Endothelial cell (in vitro differentiated cells): Measurements from ENCODE around the gene MAGEB17. TPM values are rescaled to one million over a fixed set of nuclear protein-coding genes. Genes with fewer than 3 reads are reported as not detected.
"Not testable (repeated sequence)": the region's sequence is repeated elsewhere in the genome, so short reads cannot be mapped to it uniquely, and the experiment has no call there.

Experiments
- DNase-seq: peaks from one replicate; pipeline ENCODE4 v3.0.0; 2021; ENCODE audit warnings: low spot score
- H3K27ac Mint-ChIP-seq: one replicate; pipeline ENCODE4 v1.8.0; 2021; ENCODE audit warnings: mixed read lengths, inconsistent platforms; ENCODE audit not compliant: unreplicated experiment
- H3K27me3 Mint-ChIP-seq: one replicate; pipeline ENCODE4 v1.8.0; 2021; ENCODE audit warnings: mild to moderate bottlenecking, moderate library complexity, mixed read lengths, inconsistent platforms; ENCODE audit not compliant: unreplicated experiment
- H3K36me3 Mint-ChIP-seq: one replicate; pipeline ENCODE4 v1.8.0; 2021; ENCODE audit warnings: mild to moderate bottlenecking, low read depth, mixed read lengths, inconsistent platforms; ENCODE audit not compliant: unreplicated experiment
- H3K4me1 Mint-ChIP-seq: one replicate; pipeline ENCODE4 v1.8.0; 2021; ENCODE audit warnings: mild to moderate bottlenecking, mixed read lengths, inconsistent platforms; ENCODE audit not compliant: unreplicated experiment
- H3K4me3 Mint-ChIP-seq: one replicate; pipeline ENCODE4 v1.8.0; 2021; ENCODE audit warnings: mild to moderate bottlenecking, mixed read lengths, inconsistent platforms; ENCODE audit not compliant: unreplicated experiment
- H3K9me3 Mint-ChIP-seq: one replicate; pipeline ENCODE4 v1.8.0; 2021; ENCODE audit warnings: mixed read lengths, inconsistent platforms; ENCODE audit not compliant: unreplicated experiment
- CTCF ChIP-seq: fragments of 200-600 bp; sonication (generic); IDR thresholded peaks from one replicate; pipeline ENCODE4 v1.5.0; 2021; ENCODE audit warnings: antibody characterized with exemption; ENCODE audit not compliant: unreplicated experiment
- total RNA-seq: library from RNA; stranded (reverse); fragmentation: NEBNext Ultra II Directional; extraction: Animal tissue kit (Norgen Biotek cat#: 25700); gene quantifications from one replicate; pipeline ENCODE4 v1.2.1, GENCODE V29; 2021; ENCODE audit not compliant: unreplicated experiment

The MAGEB17 gene
- total RNA-seq, 1 donor from 2014 or later = not detected

- no peaks in the 10 kb centered on the region for H3K27me3 Mint-ChIP-seq
- H3K9me3 Mint-ChIP-seq = no peaks in the 10 kb centered on the region
- no peaks in the 10 kb centered on the region for H3K36me3 Mint-ChIP-seq
- H3K4me1 Mint-ChIP-seq = no peaks in the 10 kb centered on the region
- TF ChIP-seq CTCF = no peak
- no peak overlapping the region for H3K27ac Mint-ChIP-seq
- no peak for DNase-seq
- H3K4me3 Mint-ChIP-seq = no peak overlapping the region
These were observed 11.6 kb upstream of the MAGEB17 start for GRCh38 chrX:16155581-16156096.

GRCh38 chrX:16156692-16157331 lies 10.5 kb upstream of the MAGEB17 start:
- no peaks in the 10 kb centered on the region for H3K27me3 Mint-ChIP-seq
- DNase-seq = no peak
- H3K27ac Mint-ChIP-seq = no peak overlapping the region
- no peaks in the 10 kb centered on the region for H3K36me3 Mint-ChIP-seq
- no peaks in the 10 kb centered on the region for H3K9me3 Mint-ChIP-seq
- no peak overlapping the region for H3K4me3 Mint-ChIP-seq
- H3K4me1 Mint-ChIP-seq = no peaks in the 10 kb centered on the region
- no peak for TF ChIP-seq CTCF

- no peaks in the 10 kb centered on the region for H3K36me3 Mint-ChIP-seq
- H3K27ac Mint-ChIP-seq = no peak overlapping the region
- no peaks in the 10 kb centered on the region for H3K27me3 Mint-ChIP-seq
- H3K4me1 Mint-ChIP-seq = peaks cover 3% of the 10 kb centered on the region
- H3K4me3 Mint-ChIP-seq = no peak overlapping the region
- no peaks in the 10 kb centered on the region for H3K9me3 Mint-ChIP-seq
- no peak for DNase-seq
- no peak for TF ChIP-seq CTCF
These were observed 6.6 kb upstream of the MAGEB17 start for GRCh38 chrX:16160729-16161128.

- H3K9me3 Mint-ChIP-seq, H3K4me3 Mint-ChIP-seq, H3K4me1 Mint-ChIP-seq, DNase-seq, H3K36me3 Mint-ChIP-seq, H3K27me3 Mint-ChIP-seq, H3K27ac Mint-ChIP-seq: not testable (repeated sequence)
These were observed 6.1 kb upstream of the MAGEB17 start for GRCh38 chrX:16161173-16161572.

GRCh38 chrX:16162391-16162790 lies 4.9 kb upstream of the MAGEB17 start:
- no peak overlapping the region for H3K27ac Mint-ChIP-seq
- H3K4me1 Mint-ChIP-seq = peaks cover 3% of the 10 kb centered on the region
- H3K4me3 Mint-ChIP-seq = no peak overlapping the region
- H3K36me3 Mint-ChIP-seq = no peaks in the 10 kb centered on the region
- no peak for DNase-seq
- H3K9me3 Mint-ChIP-seq = no peaks in the 10 kb centered on the region
- no peak for TF ChIP-seq CTCF
- no peaks in the 10 kb centered on the region for H3K27me3 Mint-ChIP-seq
